SK-N-MC (cell line): ENCODE measurements around the gene SH3GL3.

Experiments used
- EZH2 ChIP-seq: fragments of 200-600 bp; sonication (generic); IDR thresholded peaks from one replicate; pipeline ENCODE4 v1.6.1; 2017; ENCODE audit warnings: antibody characterized with exemption
- FOXP2 ChIP-seq: optimal IDR thresholded peaks from 2 replicates; pipeline ENCODE3; 2011; ENCODE audit warnings: mild to moderate bottlenecking, moderate library complexity; ENCODE audit not compliant: insufficient read depth; ENCODE audit errors: extremely low read length, control extremely low read depth
- POLR2AphosphoS5 ChIP-seq: IDR thresholded peaks from 2 replicates; pipeline ENCODE4 v1.6.1; 2012; ENCODE audit warnings: mild to moderate bottlenecking, low read depth, low read length, borderline replicate concordance

- no peak for TF ChIP-seq POLR2AphosphoS5
- TF ChIP-seq EZH2 = no peak
- TF ChIP-seq FOXP2 = no peak
Observed at GRCh38 chr15:83656192-83656591, 209.1 kb downstream of the SH3GL3 start.
